Left lung (tissue), 10 donors: Measurements from ENCODE around the gene GSG1L. TPM values are rescaled to one million over a fixed set of nuclear protein-coding genes. Genes with fewer than 3 reads are reported as not detected.

Experiments
- ATAC-seq: fragments of 200-7000 bp; cut with Tn5 transposase; one replicate; pipeline ENCODE4 v1.9.1; 2020; ENCODE audit warnings: moderate library complexity
- DNase-seq, 4 donors: peaks; one replicate each; pipeline ENCODE4 v3.0.0-alpha.2; 2013 to 2020
- H3K27ac ChIP-seq, 2 donors: fragments of 200-600 bp; sonication (generic) in 1 of 2; one replicate each; pipeline versions ENCODE4 v1.5.0 to v1.8.0; 2020 to 2021
- H3K27me3 ChIP-seq, 2 donors: fragments of 200-600 bp; sonication (generic) in 1 of 2; one replicate each; pipeline versions ENCODE4 v1.5.0 to v1.8.0; 2020 to 2021
- H3K36me3 ChIP-seq, 2 donors: fragments of 200-600 bp; sonication (generic) in 1 of 2; one replicate each; pipeline versions ENCODE4 v1.5.0 to v1.8.0; 2020 to 2021
- H3K4me1 ChIP-seq, 2 donors: fragments of 200-600 bp; one replicate each; pipeline ENCODE4 v1.8.0; 2021
- H3K4me3 ChIP-seq, 2 donors: fragments of 200-600 bp; sonication (generic) in 1 of 2; one replicate each; pipeline versions ENCODE4 v1.5.0 to v1.8.0; 2020 to 2021; ENCODE audit warnings: mild to moderate bottlenecking in 1 of 2
- H3K9me3 ChIP-seq, 2 donors: fragments of 200-600 bp; sonication (generic) in 1 of 2; one replicate each; pipeline versions ENCODE4 v1.5.0 to v1.8.0; 2020 to 2021
- intact Hi-C, 2 donors: fragments of 100-400 bp; cut with DNase I; formaldehyde crosslinking; loops; one replicate each; pipeline versions ENCODE4 v1.11.2 to v1.14.2; 2022
- polyA plus RNA-seq, 6 donors: library from polyadenylated mRNA; unstranded; fragments of 120-200 nt; gene quantifications; one replicate each; pipeline ENCODE4 v1.2.1, GENCODE V29; 2013; ENCODE audit not compliant: insufficient read length in 6 of 6
- total RNA-seq, 2 donors: library from RNA; stranded (reverse); fragmentation: NEBNext Ultra II Directional; extraction: Animal tissue kit (Norgen Biotek cat#: 25700); gene quantifications; one replicate each; pipeline ENCODE4 v1.2.1, GENCODE V29; 2021
- TF ChIP-seq, protein P1 (sequence below), 2 donors: fragments of 200-600 bp; sonication (generic) in 1 of 2; IDR thresholded peaks; one replicate each; pipeline versions ENCODE4 v1.5.0 to v1.8.0; 2021; ENCODE audit warnings: antibody characterized with exemption in 2 of 2
- donor health status: DM: no; HTN: yes; CAD: no.
- donor health status: DM: no; HTN: no; CAD: no.

The GSG1L gene
- total and polyA plus RNA-seq, 8 donors = 0.20 to 1.2 (median 0.65) TPM; not detected in 1

DNA sequence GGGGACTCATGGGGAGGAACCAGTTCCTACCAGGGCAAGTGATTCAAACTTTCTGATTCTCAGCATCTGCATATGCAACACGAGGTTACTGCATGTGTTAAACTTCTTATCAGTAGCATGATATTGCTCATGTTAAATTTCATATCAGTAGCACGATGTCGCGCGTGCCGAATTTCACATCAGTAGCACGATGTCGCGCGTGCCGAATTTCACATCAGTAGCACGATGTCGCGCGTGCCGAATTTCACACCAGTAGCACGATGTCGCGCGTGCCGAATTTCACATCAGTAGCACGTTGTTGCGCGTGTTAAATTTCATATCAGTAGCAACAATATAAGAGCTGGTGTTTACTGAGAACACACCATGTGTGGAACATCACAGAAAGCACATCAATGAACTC lies 221.6 kb downstream of the GSG1L start:
- Histone ChIP-seq H3K9me3 (no peaks in the 10 kb centered on the region), H3K36me3 (no peaks in the 10 kb centered on the region), H3K27me3 (peaks cover 0 to 14% of the 10 kb centered on the region in 2 donors), H3K27ac (no peak overlapping the region), H3K4me1 (no peaks in the 10 kb centered on the region), H3K4me3 (no peak overlapping the region)
- TF ChIP-seq, protein P1, sequence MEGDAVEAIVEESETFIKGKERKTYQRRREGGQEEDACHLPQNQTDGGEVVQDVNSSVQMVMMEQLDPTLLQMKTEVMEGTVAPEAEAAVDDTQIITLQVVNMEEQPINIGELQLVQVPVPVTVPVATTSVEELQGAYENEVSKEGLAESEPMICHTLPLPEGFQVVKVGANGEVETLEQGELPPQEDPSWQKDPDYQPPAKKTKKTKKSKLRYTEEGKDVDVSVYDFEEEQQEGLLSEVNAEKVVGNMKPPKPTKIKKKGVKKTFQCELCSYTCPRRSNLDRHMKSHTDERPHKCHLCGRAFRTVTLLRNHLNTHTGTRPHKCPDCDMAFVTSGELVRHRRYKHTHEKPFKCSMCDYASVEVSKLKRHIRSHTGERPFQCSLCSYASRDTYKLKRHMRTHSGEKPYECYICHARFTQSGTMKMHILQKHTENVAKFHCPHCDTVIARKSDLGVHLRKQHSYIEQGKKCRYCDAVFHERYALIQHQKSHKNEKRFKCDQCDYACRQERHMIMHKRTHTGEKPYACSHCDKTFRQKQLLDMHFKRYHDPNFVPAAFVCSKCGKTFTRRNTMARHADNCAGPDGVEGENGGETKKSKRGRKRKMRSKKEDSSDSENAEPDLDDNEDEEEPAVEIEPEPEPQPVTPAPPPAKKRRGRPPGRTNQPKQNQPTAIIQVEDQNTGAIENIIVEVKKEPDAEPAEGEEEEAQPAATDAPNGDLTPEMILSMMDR (IDR thresholded peaks at IDR 0.05) = no peak
- intact Hi-C loops = no loop called here
- no peak for DNase-seq
- no peak for ATAC-seq

DNA sequence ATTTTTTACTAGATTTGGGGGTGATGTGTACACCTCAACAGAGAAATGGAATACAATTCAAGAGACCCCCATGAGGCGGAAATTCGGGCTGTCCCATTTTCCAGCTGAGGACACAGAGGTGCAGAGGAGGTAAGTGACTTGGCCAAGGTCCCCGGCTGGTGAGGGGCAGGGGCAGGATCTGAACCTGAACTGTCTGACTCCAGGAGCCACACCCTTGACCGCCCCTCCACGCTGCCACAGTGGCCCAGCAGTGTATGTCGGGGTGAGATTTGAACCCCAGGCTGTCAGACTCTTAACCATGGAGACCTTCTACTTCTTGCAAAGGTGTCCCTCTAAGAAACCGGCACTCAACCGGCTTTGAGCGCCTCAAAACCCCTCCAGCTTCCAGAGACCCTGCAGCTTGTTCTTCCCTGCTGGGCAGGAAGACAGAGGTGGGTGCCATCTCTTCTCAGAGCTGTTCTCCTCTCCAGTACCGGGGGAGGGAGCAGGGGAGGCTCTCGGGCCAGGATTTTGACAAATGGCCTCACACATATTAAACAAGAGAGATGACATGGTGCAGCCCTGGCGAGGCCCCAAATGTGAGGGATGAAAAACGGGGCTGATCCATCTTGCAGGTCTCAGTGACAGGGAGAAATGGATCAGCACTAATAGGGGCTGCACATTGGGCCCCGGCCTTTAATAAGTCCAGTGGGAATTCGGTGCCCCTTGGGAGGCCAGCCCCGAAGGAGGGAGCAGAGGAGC lies 222.3 kb downstream of the GSG1L start:
- Histone ChIP-seq H3K27me3 (peaks cover 0 to 14% of the 10 kb centered on the region in 2 donors), H3K4me3 (no peak overlapping the region), H3K36me3 (no peaks in the 10 kb centered on the region), H3K9me3 (no peaks in the 10 kb centered on the region), H3K27ac (no peak overlapping the region), H3K4me1 (no peaks in the 10 kb centered on the region)
- intact Hi-C loops = no loop called here
- TF ChIP-seq, protein P1 (IDR thresholded peaks at IDR 0.05) = no peak
- DNase-seq (no peak), ATAC-seq (no peak)

DNA sequence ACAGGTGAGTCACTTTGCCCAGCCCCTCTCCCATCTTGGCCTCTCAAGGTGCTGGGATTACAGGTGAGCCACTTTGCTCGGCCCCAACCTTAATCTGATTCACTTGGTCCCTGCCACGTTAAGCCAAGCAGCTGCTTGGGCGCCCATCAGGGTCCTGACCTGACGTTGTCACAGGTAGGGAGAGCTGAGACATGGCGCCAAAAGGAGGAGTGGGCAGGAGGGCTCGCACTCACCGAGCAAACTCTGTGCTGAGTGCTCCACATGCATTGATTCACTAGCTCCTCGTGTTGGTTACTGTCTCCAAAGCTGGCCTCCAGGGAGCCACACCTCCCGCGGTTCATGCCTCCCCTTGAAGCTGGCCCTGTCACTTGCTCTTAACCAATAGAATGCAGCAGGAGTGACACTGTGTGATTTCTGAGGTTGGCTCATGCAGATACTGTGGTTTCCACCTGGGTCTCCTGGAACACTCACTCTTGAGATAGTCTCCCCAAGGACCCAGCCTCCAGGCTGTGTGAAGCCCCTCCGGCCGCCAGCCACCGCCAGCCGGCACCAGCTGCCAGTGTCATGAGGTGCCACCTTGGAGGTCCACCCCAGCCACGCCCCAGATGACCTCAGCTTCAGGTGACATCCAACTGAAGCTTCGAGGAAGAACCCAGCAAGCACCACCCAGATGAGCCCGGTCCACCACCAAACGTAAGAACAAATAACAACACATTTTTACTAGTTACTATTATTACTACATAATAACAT lies 223.0 kb downstream of the GSG1L start:
- TF ChIP-seq, protein P1 (IDR thresholded peaks at IDR 0.05) = no peak
- DNase-seq (no peak), ATAC-seq (no peak)
- Histone ChIP-seq H3K27me3 (peaks cover 0 to 14% of the 10 kb centered on the region in 2 donors), H3K4me3 (no peak overlapping the region), H3K9me3 (no peaks in the 10 kb centered on the region), H3K4me1 (no peaks in the 10 kb centered on the region), H3K27ac (no peak overlapping the region), H3K36me3 (no peaks in the 10 kb centered on the region)
- intact Hi-C loops = no loop called here

DNA sequence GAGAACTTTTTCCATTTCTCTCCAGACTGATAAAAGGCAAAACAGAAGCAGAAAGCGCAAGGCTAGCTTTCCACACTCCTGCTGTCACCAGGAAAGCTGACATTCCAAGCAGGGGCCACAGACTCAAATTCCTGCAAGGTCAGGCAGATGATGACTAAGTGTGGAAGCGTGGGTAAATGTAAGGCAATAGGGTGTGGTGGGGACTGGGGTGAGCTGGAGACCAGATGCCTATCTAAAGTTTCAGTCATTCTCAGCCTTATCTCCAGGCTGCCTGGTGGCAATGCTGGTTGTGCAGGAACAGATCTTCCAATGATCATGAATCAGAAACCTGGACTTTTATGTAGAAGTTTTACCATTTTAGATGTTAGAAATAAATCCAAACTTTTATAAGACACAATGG lies 224.1 kb downstream of the GSG1L start:
- H3K27me3 ChIP-seq = peaks cover 0 to 14% of the 10 kb centered on the region in 2 donors
- intact Hi-C loops = no loop called here
- no peaks in the 10 kb centered on the region for H3K4me1 ChIP-seq

More for the DNA sequence above, 224.1 kb downstream of the GSG1L start:
- H3K9me3 ChIP-seq = no peaks in the 10 kb centered on the region
- no peak overlapping the region for H3K4me3 ChIP-seq
- no peak for DNase-seq
- ATAC-seq = no peak
- TF ChIP-seq, protein P1 (IDR thresholded peaks at IDR 0.05) = no peak
- H3K27ac ChIP-seq = no peak overlapping the region
- no peaks in the 10 kb centered on the region for H3K36me3 ChIP-seq
